Measurements from ENCODE around the gene OLA1.

OLA1 gene

DNA sequence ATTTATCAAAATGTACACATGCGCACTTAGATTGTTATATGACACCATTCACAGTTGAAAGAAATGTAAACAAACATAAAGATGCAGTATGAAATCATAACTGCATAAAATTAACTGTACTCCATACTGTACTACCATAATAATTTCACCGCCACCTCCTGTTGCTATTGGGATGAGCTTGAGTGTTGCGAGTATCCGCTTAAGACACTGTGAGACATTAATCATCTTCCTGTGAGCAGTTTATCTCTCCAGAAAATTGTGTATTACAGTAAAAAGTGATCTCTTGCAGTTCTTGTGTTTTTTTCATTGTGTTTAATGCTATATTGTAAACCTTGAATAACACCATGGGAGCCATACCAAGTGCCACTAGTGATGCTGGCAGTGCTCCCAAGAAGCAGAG, 46.1 kb downstream of the OLA1 start:
- Histone ChIP-seq H3K27ac (no peak overlapping the region), H3K4me3 (no peak overlapping the region), H3K9me3 (no peaks in the 10 kb centered on the region), H3K36me3 (no peaks in the 10 kb centered on the region), H3K27me3 (no peaks in the 10 kb centered on the region), H3K4me1 (no peaks in the 10 kb centered on the region)
- intact Hi-C loops (cut with DNase I; ENCODE audit: low total_unique reads), result no loop called here
- TF ChIP-seq, protein P1, sequence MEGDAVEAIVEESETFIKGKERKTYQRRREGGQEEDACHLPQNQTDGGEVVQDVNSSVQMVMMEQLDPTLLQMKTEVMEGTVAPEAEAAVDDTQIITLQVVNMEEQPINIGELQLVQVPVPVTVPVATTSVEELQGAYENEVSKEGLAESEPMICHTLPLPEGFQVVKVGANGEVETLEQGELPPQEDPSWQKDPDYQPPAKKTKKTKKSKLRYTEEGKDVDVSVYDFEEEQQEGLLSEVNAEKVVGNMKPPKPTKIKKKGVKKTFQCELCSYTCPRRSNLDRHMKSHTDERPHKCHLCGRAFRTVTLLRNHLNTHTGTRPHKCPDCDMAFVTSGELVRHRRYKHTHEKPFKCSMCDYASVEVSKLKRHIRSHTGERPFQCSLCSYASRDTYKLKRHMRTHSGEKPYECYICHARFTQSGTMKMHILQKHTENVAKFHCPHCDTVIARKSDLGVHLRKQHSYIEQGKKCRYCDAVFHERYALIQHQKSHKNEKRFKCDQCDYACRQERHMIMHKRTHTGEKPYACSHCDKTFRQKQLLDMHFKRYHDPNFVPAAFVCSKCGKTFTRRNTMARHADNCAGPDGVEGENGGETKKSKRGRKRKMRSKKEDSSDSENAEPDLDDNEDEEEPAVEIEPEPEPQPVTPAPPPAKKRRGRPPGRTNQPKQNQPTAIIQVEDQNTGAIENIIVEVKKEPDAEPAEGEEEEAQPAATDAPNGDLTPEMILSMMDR (IDR thresholded peaks at IDR 0.05), result no peak
- DNase-seq, result no peak

DNA sequence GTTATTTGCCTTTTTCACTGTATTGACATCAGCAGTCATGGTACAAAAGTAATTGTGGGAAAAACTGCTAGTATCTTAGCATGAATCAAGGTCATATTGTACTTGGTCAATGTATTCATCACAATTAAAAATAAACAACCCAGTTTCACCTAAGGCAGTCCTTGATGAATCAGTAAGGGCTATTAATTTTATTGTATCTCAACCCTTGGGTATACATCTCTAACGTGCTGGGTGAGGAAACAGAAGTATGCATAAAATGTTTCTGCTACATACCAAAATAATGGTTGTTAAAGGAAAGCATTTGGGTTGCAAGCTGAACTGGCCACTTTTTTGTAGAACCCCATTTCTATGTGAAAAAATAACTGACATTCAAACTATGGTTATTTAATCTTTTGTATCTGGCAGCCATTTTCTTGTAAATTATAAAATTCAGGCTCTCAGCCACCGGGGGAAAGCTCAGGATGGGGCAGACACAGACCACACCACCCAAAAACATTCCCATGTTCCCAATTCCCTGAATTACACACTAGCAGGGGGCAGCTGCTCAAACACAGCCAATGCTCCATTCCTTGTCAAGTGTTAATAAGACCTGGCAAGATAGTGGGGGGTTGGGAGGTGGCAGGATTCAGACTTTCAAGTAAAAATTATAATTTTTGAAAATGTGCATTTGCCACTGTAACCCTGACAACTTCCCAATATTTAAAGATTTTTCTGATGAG, 49.3 kb downstream of the OLA1 start:
- no peak for DNase-seq
- Histone ChIP-seq H3K9me3 (no peaks in the 10 kb centered on the region), H3K27ac (no peak overlapping the region), H3K36me3 (no peaks in the 10 kb centered on the region), H3K4me1 (no peaks in the 10 kb centered on the region), H3K4me3 (no peak overlapping the region), H3K27me3 (no peaks in the 10 kb centered on the region)
- intact Hi-C loops (cut with DNase I; ENCODE audit: low total_unique reads), result no loop called here
- TF ChIP-seq, protein P1 (IDR thresholded peaks at IDR 0.05), result no peak

DNA sequence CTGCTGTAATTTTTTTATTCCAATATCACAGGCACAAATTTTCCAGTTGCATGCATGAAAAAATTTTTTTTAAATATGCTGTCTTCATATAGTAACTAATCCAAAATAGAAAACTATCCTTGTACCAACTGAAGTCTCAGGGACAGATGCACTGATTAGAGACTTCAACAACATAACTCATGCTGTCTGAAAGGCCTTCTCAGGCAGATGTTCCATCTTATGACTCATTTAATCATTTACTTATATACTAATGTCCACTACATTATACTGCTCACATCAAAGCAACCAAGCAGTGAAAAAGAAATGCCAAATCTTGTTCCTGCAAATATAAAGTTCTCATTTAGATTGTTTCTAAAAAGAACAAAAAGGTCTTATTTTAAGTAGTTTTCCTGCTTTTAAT, 53.1 kb downstream of the OLA1 start:
- Histone ChIP-seq H3K9me3 (no peaks in the 10 kb centered on the region), H3K36me3 (no peaks in the 10 kb centered on the region), H3K4me1 (no peaks in the 10 kb centered on the region), H3K27me3 (no peaks in the 10 kb centered on the region), H3K27ac (no peak overlapping the region), H3K4me3 (no peak overlapping the region)
- no peak for DNase-seq
- TF ChIP-seq, protein P1 (IDR thresholded peaks at IDR 0.05), result no peak
- intact Hi-C loops (cut with DNase I; ENCODE audit: low total_unique reads), result no loop called here

DNA sequence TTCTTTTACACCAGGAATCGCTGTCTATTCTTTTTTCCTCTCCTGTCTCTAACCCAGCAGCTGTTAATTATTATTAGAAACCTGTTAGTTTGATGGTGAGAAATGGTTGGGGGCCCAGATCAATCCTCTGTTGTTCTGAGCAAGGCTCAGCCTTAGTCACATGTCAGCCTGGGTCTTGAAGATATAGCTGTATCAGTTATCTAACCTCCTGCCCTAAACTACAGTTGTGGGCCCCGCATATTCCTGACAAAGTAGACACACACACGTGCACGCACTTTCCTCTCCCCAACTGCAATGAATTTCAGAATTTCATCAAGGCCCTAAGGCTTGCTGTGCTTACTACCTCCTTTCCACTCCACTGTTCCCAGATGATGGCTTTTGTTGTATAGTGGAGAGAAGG, 54.6 kb downstream of the OLA1 start:
- H3K4me1 ChIP-seq, result no peaks in the 10 kb centered on the region
- TF ChIP-seq, protein P1 (IDR thresholded peaks at IDR 0.05), result no peak
- no peak overlapping the region for H3K4me3 ChIP-seq
- intact Hi-C loops (cut with DNase I; ENCODE audit: low total_unique reads), result no loop called here
- H3K27me3 ChIP-seq, result no peaks in the 10 kb centered on the region
- no peaks in the 10 kb centered on the region for H3K9me3 ChIP-seq
- H3K36me3 ChIP-seq, result no peaks in the 10 kb centered on the region
- no peak for DNase-seq
- H3K27ac ChIP-seq, result no peak overlapping the region

DNA sequence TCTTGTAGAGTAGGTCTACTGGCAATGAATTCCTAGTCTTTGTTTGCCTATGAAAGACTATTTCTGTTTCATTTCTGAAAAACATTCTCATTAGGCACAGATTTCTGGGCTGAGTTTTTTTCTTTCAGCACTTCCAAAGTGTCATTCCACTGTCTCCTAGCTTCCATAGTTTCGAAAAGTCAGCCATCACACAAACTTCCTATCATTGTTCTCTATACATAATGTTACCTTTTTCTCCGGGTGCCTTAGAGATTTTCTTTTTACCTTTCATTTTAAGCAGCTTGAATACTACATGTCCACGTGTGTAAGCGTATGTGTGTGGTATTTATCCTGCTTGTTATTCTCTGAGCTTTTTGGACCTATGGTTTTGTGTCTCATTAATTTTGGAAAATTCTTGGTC, 55.7 kb downstream of the OLA1 start:
- H3K36me3 ChIP-seq, result no peaks in the 10 kb centered on the region
- no peak for DNase-seq
- H3K4me3 ChIP-seq, result no peak overlapping the region
- no peak overlapping the region for H3K27ac ChIP-seq
- TF ChIP-seq, protein P1 (IDR thresholded peaks at IDR 0.05), result no peak
- no peaks in the 10 kb centered on the region for H3K9me3 ChIP-seq
- intact Hi-C loops (cut with DNase I; ENCODE audit: low total_unique reads), result no loop called here
- no peaks in the 10 kb centered on the region for H3K4me1 ChIP-seq
- H3K27me3 ChIP-seq, result no peaks in the 10 kb centered on the region

Data from tibial artery (tissue), 4 donors.